Measurements from ENCODE around the gene CRISP3. TPM values are rescaled to one million over a fixed set of nuclear protein-coding genes. Genes with fewer than 3 reads are reported as not detected.

CRISP3 gene
- total and polyA plus RNA-seq, 2 of the 4 experiments (the other 2 are of a cell fraction): not detected

DNA sequence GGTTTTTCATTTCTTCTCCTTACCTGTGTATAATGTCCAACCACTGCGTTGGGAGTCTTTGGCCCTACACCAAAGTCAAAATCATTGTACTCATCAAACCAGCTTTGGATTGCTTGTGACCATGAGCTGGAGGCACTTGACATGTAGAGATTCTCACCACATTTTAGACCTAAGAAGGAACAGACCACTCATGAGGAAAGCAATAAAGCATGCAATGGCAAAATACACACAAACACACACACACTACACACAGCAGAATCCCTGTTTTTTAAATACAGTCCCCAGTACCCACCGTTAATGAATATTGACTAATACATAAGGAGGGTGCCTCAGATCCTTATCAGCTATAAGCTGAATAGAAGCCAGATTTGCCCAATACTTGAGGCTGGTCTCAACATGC lies 10.5 kb downstream of the CRISP3 start:
- ChIA-PET POLR2A (ENCODE audit: unreplicated experiment) (no interaction called here), CTCF (no interaction called here)
- H2BK15ac ChIP-seq (ENCODE audit: low read depth, low read length): no peak overlapping the region
- H3K27me3 ChIP-seq (ENCODE audit: control insufficient read depth, insufficient read depth, low read length): no peaks in the 10 kb centered on the region
- H2BK20ac ChIP-seq (ENCODE audit: low read depth, low read length): no peak overlapping the region
- no peak overlapping the region for H3K4me2 ChIP-seq (ENCODE audit: low read depth, low read length)
- no peak overlapping the region for H3K9ac ChIP-seq (ENCODE audit: low read depth, low read length)
- TF ChIP-seq USF2 (IDR thresholded peaks at IDR 0.05; ENCODE audit: low read depth, low read length) (no peak), RCOR1 (IDR thresholded peaks at IDR 0.05; ENCODE audit: insufficient replicate concordance, low read length) (no peak), BHLHE40 (IDR thresholded peaks at IDR 0.05; ENCODE audit: low read depth, low read length) (no peak), CTCF (conservative IDR thresholded peaks at IDR 0.05; ENCODE audit: low read depth, low read length) (no peak), ELK1 (IDR thresholded peaks at IDR 0.05; ENCODE audit: borderline replicate concordance, low read depth, low read length) (no peak), FOS (IDR thresholded peaks at IDR 0.05; ENCODE audit: low read depth, low read length) (no peak), CEBPB (IDR thresholded peaks at IDR 0.05; ENCODE audit: low read depth, low read length) (no peak), MXI1 (IDR thresholded peaks at IDR 0.05; ENCODE audit: borderline replicate concordance, low read depth, low read length) (no peak), RAD21 (IDR thresholded peaks at IDR 0.05; ENCODE audit: low read length) (no peak), NFE2L2 (IDR thresholded peaks at IDR 0.05; ENCODE audit: low read depth, low read length) (no peak), CHD1 (IDR thresholded peaks at IDR 0.05; ENCODE audit: low read depth, low read length) (no peak)
- H3K4ac ChIP-seq (ENCODE audit: low read depth, low read length): no peak overlapping the region
- in situ Hi-C loops (cut with MboI; ENCODE audit: low sequenced_read_pairs) (no loop called here), dilution Hi-C loops (cut with HindIII; ENCODE audit: low sequenced_read_pairs, unreplicated experiment) (no loop called here), intact Hi-C loops (cut with micrococcal nuclease) (no loop called here)
- no peaks in the 10 kb centered on the region for H3K36me3 ChIP-seq (ENCODE audit: control insufficient read depth, insufficient read depth, low read length)
- H3K4me3 ChIP-seq (ENCODE audit: insufficient read depth, low read depth, low read length): no peak overlapping the region
- no peaks in the 10 kb centered on the region for H3K4me1 ChIP-seq (ENCODE audit: control insufficient read depth, insufficient read depth, low read length)
- no peaks in the 10 kb centered on the region for H3K9me3 ChIP-seq (ENCODE audit: control insufficient read depth, insufficient read depth, low read length)
- no peak overlapping the region for H3K56ac ChIP-seq (ENCODE audit: extremely low read depth, insufficient read depth, low read length)
- no peak overlapping the region for H2AFZ ChIP-seq (replicated peaks; ENCODE audit: low read length, poor library complexity)
- H3K9me1 ChIP-seq (ENCODE audit: insufficient read depth, low read length): no peaks in the 10 kb centered on the region
- no peak overlapping the region for H3K27ac ChIP-seq (ENCODE audit: insufficient read depth, low read length)
- no peak overlapping the region for H2BK5ac ChIP-seq (ENCODE audit: low read depth, low read length, poor library complexity, severe bottlenecking)
- no peak overlapping the region for H4K91ac ChIP-seq (ENCODE audit: insufficient read depth, low read depth, low read length)
- DNase-seq (no peak), ATAC-seq (ENCODE audit: low read depth) (no peak)
- no peaks in the 10 kb centered on the region for H4K20me1 ChIP-seq (ENCODE audit: insufficient read depth, low read length)
- no peak overlapping the region for H3K23ac ChIP-seq (ENCODE audit: low read depth, low read length)
- H4K5ac ChIP-seq (ENCODE audit: low read depth, low read length): no peak overlapping the region
- no peak overlapping the region for H2BK120ac ChIP-seq (ENCODE audit: low read depth, low read length)
- H2AK9ac ChIP-seq (replicated peaks; ENCODE audit: low read depth, low read length, poor library complexity): no peak overlapping the region
- H3K79me1 ChIP-seq (ENCODE audit: low read depth in 1 of 2, low read length in 2 of 2): no peaks in the 10 kb centered on the region
- H2AK5ac ChIP-seq (ENCODE audit: low read depth, low read length): no peak overlapping the region
- WGBS, 2 experiments (ENCODE audit: extremely low coverage in 2 of 2, insufficient read length in 1 of 2): no CpG with 5 or more reads among the region's 2 CpGs
- BruUV-seq (replicated peaks): no TSS peak
- H3K18ac ChIP-seq (ENCODE audit: low read depth, low read length): no peak overlapping the region
- H4K8ac ChIP-seq (ENCODE audit: low read depth in 2 of 2, low read length in 2 of 2): no peak overlapping the region
- H3K14ac ChIP-seq (replicated peaks; ENCODE audit: low read depth, low read length): no peak overlapping the region

Data from IMR-90 (cell line).